A204.1 (cell line): ENCODE measurements around the gene CRYZL1.

Experiments used
- FAIRE-seq: peaks from 2 replicates; lab custom pipeline; 2012; peaks lifted over from hg19 to GRCh38; lab: Jason Lieb, UNC

CRYZL1 gene

DNA sequence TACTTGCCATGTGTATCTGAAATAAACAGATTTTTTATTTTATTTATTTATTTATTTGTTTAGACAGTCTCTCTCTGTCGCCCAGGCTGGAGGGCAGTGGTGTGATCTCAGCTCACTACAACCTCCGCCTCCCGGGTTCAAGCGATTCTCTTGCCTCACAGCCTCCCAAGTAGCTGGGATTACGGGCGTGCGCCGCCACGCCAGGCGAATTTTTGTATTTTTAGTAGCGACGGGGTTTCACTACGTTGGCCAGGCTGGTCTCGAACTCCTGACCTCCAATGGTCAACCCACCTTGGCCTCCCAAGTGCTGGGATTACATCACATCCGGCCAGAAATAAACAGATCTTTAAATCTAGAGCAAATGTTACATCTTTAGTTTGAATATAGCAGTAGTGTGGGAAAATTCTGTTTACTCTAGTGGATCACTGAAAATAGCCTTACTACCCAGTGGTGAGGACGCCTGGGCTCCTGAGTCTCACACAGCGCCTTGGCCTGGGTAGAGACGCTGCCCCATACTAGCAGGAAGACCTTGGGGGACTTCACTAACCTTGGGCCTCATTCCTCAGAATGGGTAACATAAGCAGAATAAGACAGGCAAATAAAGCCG is 100.3 kb downstream of the CRYZL1 start:
- FAIRE-seq: no peak

DNA sequence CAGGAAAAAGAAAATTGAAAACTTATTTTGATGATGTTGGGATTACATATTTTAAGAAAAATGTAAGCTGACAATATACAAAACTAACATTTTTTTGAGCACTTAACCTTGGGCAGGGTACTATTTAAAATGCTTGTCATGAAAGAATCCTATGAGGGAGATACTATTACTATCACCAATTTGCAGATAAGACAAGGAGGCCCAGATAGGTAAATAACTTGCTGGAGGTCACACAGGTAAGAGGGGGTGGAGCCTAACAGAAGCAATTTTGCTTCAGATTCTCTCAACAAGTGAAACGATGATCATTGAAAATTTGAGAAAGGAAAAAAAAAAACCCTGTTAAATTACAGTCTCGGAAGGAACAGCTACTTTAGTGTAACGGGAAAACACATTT is 100.8 kb downstream of the CRYZL1 start:
- FAIRE-seq: no peak

DNA sequence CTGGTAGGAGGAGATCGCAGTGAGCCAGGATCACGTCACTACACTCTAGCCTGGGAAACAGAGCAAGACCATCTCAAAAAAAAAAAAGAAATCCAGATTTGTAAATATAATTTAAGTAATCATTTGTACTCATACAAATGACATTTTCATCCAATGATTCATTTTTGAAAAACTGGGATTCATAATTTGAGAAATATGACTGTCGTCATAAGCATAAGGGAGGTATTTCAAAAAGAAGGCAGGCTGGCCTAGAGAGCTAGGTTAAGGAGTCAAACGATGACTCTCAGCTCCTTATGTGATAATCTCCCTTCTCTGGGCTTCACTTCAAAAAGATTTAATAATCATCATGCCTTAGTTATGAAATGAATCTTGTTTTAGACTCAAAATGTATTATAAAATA is 101.9 kb downstream of the CRYZL1 start:
- FAIRE-seq: no peak
